Left lung (tissue), 10 donors: ENCODE measurements around the gene COPZ1. TPM values are rescaled to one million over a fixed set of nuclear protein-coding genes. Genes with fewer than 3 reads are reported as not detected.
"Not testable (repeated sequence)": the region's sequence is repeated elsewhere in the genome, so short reads cannot be mapped to it uniquely, and the experiment has no call there.

ENCODE experiments used
- ATAC-seq: fragments of 200-7000 bp; cut with Tn5 transposase; one replicate; pipeline ENCODE4 v1.9.1; 2020; ENCODE audit warnings: moderate library complexity
- DNase-seq, 4 donors: peaks; one replicate each; pipeline ENCODE4 v3.0.0-alpha.2; 2013 to 2020
- H3K27ac ChIP-seq, 2 donors: fragments of 200-600 bp; sonication (generic) in 1 of 2; one replicate each; pipeline versions ENCODE4 v1.5.0 to v1.8.0; 2020 to 2021
- H3K27me3 ChIP-seq, 2 donors: fragments of 200-600 bp; sonication (generic) in 1 of 2; one replicate each; pipeline versions ENCODE4 v1.5.0 to v1.8.0; 2020 to 2021
- H3K36me3 ChIP-seq, 2 donors: fragments of 200-600 bp; sonication (generic) in 1 of 2; one replicate each; pipeline versions ENCODE4 v1.5.0 to v1.8.0; 2020 to 2021
- H3K4me1 ChIP-seq, 2 donors: fragments of 200-600 bp; one replicate each; pipeline ENCODE4 v1.8.0; 2021
- H3K4me3 ChIP-seq, 2 donors: fragments of 200-600 bp; sonication (generic) in 1 of 2; one replicate each; pipeline versions ENCODE4 v1.5.0 to v1.8.0; 2020 to 2021; ENCODE audit warnings: mild to moderate bottlenecking in 1 of 2
- H3K9me3 ChIP-seq, 2 donors: fragments of 200-600 bp; sonication (generic) in 1 of 2; one replicate each; pipeline versions ENCODE4 v1.5.0 to v1.8.0; 2020 to 2021
- CTCF ChIP-seq, 2 donors: fragments of 200-600 bp; sonication (generic) in 1 of 2; IDR thresholded peaks; one replicate each; pipeline versions ENCODE4 v1.5.0 to v1.8.0; 2021; ENCODE audit warnings: antibody characterized with exemption in 2 of 2
- intact Hi-C, 2 donors: fragments of 100-400 bp; cut with DNase I; formaldehyde crosslinking; loops; one replicate each; pipeline versions ENCODE4 v1.11.2 to v1.14.2; 2022
- polyA plus RNA-seq, 6 donors: library from polyadenylated mRNA; unstranded; fragments of 120-200 nt; gene quantifications; one replicate each; pipeline ENCODE4 v1.2.1, GENCODE V29; 2013; ENCODE audit not compliant: insufficient read length in 6 of 6
- total RNA-seq, 2 donors: library from RNA; stranded (reverse); fragmentation: NEBNext Ultra II Directional; extraction: Animal tissue kit (Norgen Biotek cat#: 25700); gene quantifications; one replicate each; pipeline ENCODE4 v1.2.1, GENCODE V29; 2021
- donor health status: DM: no; HTN: yes; CAD: no.
- donor health status: DM: no; HTN: no; CAD: no.

The COPZ1 gene
- total and polyA plus RNA-seq, 8 donors, result 157 to 232 (median 211) TPM

GRCh38 chr12:54279227-54279631, 45.7 kb upstream of the COPZ1 start:
- intact Hi-C loops, result no loop called here
- no peak for DNase-seq

DNA sequence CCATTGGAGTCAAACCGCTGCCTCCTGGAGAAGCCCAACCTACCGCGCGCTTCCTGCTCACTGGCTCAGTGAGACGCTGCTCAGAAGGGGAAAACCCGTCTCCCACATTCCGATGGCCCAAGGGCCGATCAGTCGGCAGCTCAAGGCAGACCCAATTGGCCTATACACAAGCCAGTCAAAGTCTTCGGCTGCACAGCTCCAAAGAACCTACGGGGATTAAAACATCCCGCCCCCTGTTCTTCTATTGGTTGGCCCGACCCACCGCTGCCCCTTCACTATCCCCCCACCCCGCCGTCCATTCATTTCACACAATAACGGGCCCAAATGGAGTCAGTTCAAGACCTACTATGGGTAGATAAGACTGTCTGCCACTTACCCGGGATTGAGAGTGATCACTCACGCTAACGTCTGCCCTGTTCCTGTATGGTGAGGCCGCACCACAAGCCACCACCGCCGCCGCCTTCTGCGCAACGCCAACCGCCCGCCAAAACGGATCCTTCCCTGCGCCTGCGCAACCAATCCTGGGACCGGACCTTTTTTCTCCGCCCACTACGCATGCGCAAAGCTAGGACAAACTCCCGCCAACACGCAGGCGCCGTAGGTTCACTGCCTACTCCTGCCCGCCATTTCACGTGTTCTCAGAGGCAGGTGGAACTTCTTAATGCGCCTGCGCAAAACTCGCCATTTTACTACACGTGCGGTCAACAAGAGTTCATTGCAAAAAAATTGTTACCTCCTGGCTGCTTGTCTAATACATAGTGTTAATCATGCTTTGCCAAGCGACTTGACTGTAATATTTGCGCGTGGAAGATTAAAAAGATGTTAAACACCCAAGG, 45.1 kb upstream of the COPZ1 start, which contains the start of gene CBX5:
TSS of gene CBX5 (minus strand) at position 491 of the 836 bp plus-strand sequence. CDS start 22,472 bp downstream, outside the sequence.
- ATAC-seq (peak; percentile 87), DNase-seq (peak; percentile 97 to 100 (median 99))
- H3K27ac ChIP-seq, result peak within 1 kb of the TSS; percentile 94 to 95
- peaks cover 13 to 34% of the 10 kb centered on the region in 2 donors for H3K36me3 ChIP-seq
- intact Hi-C loops, result loop anchor here in 1 of 2 donors (5.0 kb wide), 1 partner anchor 42 kb away; no protein-coding TSS in a partner anchor
- H3K9me3 ChIP-seq, result no peaks in the 10 kb centered on the region
- no peak for TF ChIP-seq CTCF (IDR thresholded peaks at IDR 0.05)
- peaks cover 44 to 64% of the 10 kb centered on the region in 2 donors for H3K4me1 ChIP-seq
- H3K4me3 ChIP-seq, result peak within 1 kb of the TSS; percentile 53 to 90
- no peaks in the 10 kb centered on the region for H3K27me3 ChIP-seq

More at GRCh38 chr12:54279227-54279631, 45.7 kb upstream of the COPZ1 start:
- H3K9me3 ChIP-seq, result no peaks in the 10 kb centered on the region
- H3K27ac ChIP-seq, result peak overlapping the region; percentile 94 to 95
- H3K36me3 ChIP-seq, result peaks cover 13 to 28% of the 10 kb centered on the region in 2 donors
- no peaks in the 10 kb centered on the region for H3K27me3 ChIP-seq
- peak overlapping the region; percentile 53 to 90 for H3K4me3 ChIP-seq
- ATAC-seq, result no peak
- TF ChIP-seq CTCF (IDR thresholded peaks at IDR 0.05), result no peak
- peaks cover 42 to 62% of the 10 kb centered on the region in 2 donors for H3K4me1 ChIP-seq

DNA sequence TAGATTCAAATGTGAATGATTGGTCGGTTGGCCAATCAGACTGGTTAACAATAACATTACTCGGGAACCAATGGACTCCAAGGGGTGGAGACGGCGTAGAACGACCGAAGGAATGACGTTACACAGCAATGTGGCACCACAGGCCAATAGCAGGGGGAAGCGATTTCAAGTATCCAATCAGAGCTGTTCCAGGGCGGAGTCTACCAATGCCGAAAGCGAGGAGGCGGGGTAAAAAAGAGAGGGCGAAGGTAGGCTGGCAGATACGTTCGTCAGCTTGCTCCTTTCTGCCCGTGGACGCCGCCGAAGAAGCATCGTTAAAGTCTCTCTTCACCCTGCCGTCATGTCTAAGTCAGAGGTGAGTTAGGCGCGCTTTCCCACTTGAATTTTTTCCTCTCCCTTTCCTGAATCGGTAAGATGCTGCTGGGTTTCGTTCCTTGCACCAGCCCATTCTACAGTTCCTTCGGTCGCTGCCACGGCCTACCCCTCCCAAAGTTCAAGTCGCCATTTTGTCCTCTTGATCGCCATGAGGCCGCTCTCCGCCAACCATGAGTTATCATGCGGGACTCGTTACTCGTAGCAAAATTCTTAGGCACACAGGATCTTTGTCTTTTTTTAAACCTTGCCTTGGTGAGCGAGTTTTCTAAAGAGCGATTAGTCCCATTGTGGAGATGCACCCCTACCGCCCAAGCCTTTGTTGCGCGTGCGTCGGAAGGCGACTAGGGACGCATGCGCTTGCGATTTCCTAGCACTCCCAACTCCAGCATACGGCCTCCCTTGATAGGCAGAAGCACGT, 44.3 kb upstream of the COPZ1 start, which contains the start of gene HNRNPA1:
TSS of gene HNRNPA1 (plus strand) at position 259 of the 793 bp plus-strand sequence. CDS start at position 341, 82 bp downstream.
- no peaks in the 10 kb centered on the region for H3K27me3 ChIP-seq
- H3K4me3 ChIP-seq, result peak within 1 kb of the TSS; percentile 53 to 90
- intact Hi-C loops, result loop anchor here in 1 of 2 donors (5.0 kb wide), 1 partner anchor 42 kb away; no protein-coding TSS in a partner anchor
- no peak for TF ChIP-seq CTCF (IDR thresholded peaks at IDR 0.05)
- DNase-seq (peak in 3 of 4 donors; percentile 97 to 99 (median 98)), ATAC-seq (peak; percentile 92)
- H3K9me3 ChIP-seq, result no peaks in the 10 kb centered on the region
- H3K4me1 ChIP-seq, result peaks cover 44 to 71% of the 10 kb centered on the region in 2 donors
- H3K27ac ChIP-seq, result peak within 1 kb of the TSS; percentile 94 to 95
- H3K36me3 ChIP-seq, result peaks cover 13 to 42% of the 10 kb centered on the region in 2 donors

DNA sequence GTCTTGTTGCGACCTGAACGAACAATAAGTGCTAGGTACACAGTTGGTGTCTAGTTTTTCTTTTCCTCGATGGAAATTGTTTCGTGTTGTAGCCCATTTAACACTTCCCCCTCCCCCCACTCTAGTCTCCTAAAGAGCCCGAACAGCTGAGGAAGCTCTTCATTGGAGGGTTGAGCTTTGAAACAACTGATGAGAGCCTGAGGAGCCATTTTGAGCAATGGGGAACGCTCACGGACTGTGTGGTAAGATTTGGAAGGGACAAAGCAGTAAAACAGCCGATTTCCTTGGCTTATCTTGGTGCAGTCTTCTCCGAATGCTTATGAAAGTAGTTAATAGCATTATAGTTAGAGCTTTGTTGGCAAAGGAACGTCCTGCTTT, 43.7 kb upstream of the COPZ1 start:
- not testable (repeated sequence) for ATAC-seq, DNase-seq, H3K9me3 ChIP-seq, H3K27me3 ChIP-seq
- H3K36me3 ChIP-seq, result peaks cover 13 to 48% of the 10 kb centered on the region in 2 donors
- intact Hi-C loops, result loop anchor here in 1 of 2 donors (5.0 kb wide), 1 partner anchor 41 kb away; no protein-coding TSS in a partner anchor
- H3K4me1 ChIP-seq, result peaks cover 47 to 76% of the 10 kb centered on the region in 2 donors
- H3K27ac ChIP-seq, result peak overlapping the region; percentile 94 to 95
- peak overlapping the region; percentile 53 to 90 for H3K4me3 ChIP-seq

DNA sequence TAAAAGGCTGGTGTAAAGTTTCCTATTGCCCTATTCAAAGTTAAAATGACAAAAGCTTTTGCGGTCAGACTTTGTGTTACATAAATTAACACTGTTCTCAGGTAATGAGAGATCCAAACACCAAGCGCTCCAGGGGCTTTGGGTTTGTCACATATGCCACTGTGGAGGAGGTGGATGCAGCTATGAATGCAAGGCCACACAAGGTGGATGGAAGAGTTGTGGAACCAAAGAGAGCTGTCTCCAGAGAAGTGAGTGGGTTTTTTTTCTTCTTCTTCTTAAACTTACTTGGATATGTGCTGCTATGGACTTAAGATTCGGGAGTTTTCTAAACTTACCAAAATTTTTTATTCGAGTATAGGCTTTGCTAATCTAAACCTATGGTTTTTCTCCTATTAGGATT, 43.2 kb upstream of the COPZ1 start:
- peak overlapping the region; percentile 53 to 90 for H3K4me3 ChIP-seq
- not testable (repeated sequence) for H3K9me3 ChIP-seq, ATAC-seq, DNase-seq, H3K27me3 ChIP-seq
- peak overlapping the region; percentile 94 to 95 for H3K27ac ChIP-seq
- intact Hi-C loops, result loop anchor here in 1 of 2 donors (5.0 kb wide), 1 partner anchor 41 kb away; no protein-coding TSS in a partner anchor
- peaks cover 13 to 52% of the 10 kb centered on the region in 2 donors for H3K36me3 ChIP-seq
- H3K4me1 ChIP-seq, result peaks cover 47 to 76% of the 10 kb centered on the region in 2 donors
